Measurements from ENCODE around the gene HSD3B7. TPM values are rescaled to one million over a fixed set of nuclear protein-coding genes. Genes with fewer than 3 reads are reported as not detected.

The HSD3B7 gene
- total RNA-seq, 2 donors from 2014 or later = 16.9 to 27.2 TPM

GRCh38 chr16:30992931-30993816 is 8.2 kb downstream of the HSD3B7 start:
- DNase-seq (no peak), ATAC-seq (no peak)
- intact Hi-C loops (cut with DNase I, micrococcal nuclease) = no loop called here

- DNase-seq = no peak
- intact Hi-C loops (cut with DNase I, micrococcal nuclease) = no loop called here
- ATAC-seq = no peak
Measured at GRCh38 chr16:30995927-30996323, 10.9 kb downstream of the HSD3B7 start.

GRCh38 chr16:30996324-30996984 is 11.4 kb downstream of the HSD3B7 start:
- intact Hi-C loops (cut with DNase I, micrococcal nuclease) = no loop called here
- peak; percentile 43 to 47 for DNase-seq
- ATAC-seq = peak; percentile 51

- ATAC-seq (peak; percentile 95), DNase-seq (peak; percentile 81 to 89)
- intact Hi-C loops (cut with DNase I, micrococcal nuclease) = no loop called here
Measured at GRCh38 chr16:30996985-30997724, 12.1 kb downstream of the HSD3B7 start.

GRCh38 chr16:30997725-30998711 is 13.0 kb downstream of the HSD3B7 start:
- DNase-seq = no peak
- intact Hi-C loops (cut with DNase I, micrococcal nuclease) = no loop called here
- peak; percentile 8 for ATAC-seq

- DNase-seq = no peak
Measured at GRCh38 chr16:30998852-30999761, 14.1 kb downstream of the HSD3B7 start.

GRCh38 chr16:31000671-31001382 is 15.8 kb downstream of the HSD3B7 start:
- DNase-seq (no peak), ATAC-seq (no peak)
- intact Hi-C loops (cut with DNase I, micrococcal nuclease) = no loop called here

More at GRCh38 chr16:30998852-30999761, 14.1 kb downstream of the HSD3B7 start:
- no peak for ATAC-seq
- intact Hi-C loops (cut with DNase I, micrococcal nuclease) = no loop called here

GRCh38 chr16:31001507-31002249 is 16.7 kb downstream of the HSD3B7 start:
- intact Hi-C loops (cut with DNase I, micrococcal nuclease) = no loop called here
- no peak for ATAC-seq
- DNase-seq = no peak

- DNase-seq (no peak), ATAC-seq (no peak)
- intact Hi-C loops (cut with DNase I, micrococcal nuclease) = no loop called here
Measured at GRCh38 chr16:31002250-31002700, 17.3 kb downstream of the HSD3B7 start.

GRCh38 chr16:31002862-31003341 is 17.9 kb downstream of the HSD3B7 start:
- no peak for ATAC-seq
- intact Hi-C loops (cut with DNase I, micrococcal nuclease) = no loop called here
- DNase-seq = no peak

- no peak for ATAC-seq
- no peak for DNase-seq
- intact Hi-C loops (cut with DNase I, micrococcal nuclease) = no loop called here
Measured at GRCh38 chr16:31003744-31004143, 18.7 kb downstream of the HSD3B7 start.

GRCh38 chr16:31004658-31005057 is 19.7 kb downstream of the HSD3B7 start:
- ATAC-seq (no peak), DNase-seq (no peak)
- intact Hi-C loops (cut with DNase I, micrococcal nuclease) = no loop called here

- no peak for DNase-seq
- no peak for ATAC-seq
- intact Hi-C loops (cut with DNase I, micrococcal nuclease) = no loop called here
Measured at GRCh38 chr16:31005350-31006085, 20.5 kb downstream of the HSD3B7 start.

GRCh38 chr16:31006086-31006385 is 21.0 kb downstream of the HSD3B7 start:
- intact Hi-C loops (cut with DNase I, micrococcal nuclease) = no loop called here
- DNase-seq = no peak
- ATAC-seq = no peak

- intact Hi-C loops (cut with DNase I, micrococcal nuclease) = no loop called here
- no peak for DNase-seq
- ATAC-seq = no peak
Measured at GRCh38 chr16:31006589-31006988, 21.6 kb downstream of the HSD3B7 start.

Data from left colon (tissue), 2 donors.